Measurements from ENCODE around the gene FBXO47. TPM values are rescaled to one million over a fixed set of nuclear protein-coding genes. Genes with fewer than 3 reads are reported as not detected.

Gene FBXO47
- total RNA-seq, 1 donor from 2014 or later: not detected

DNA sequence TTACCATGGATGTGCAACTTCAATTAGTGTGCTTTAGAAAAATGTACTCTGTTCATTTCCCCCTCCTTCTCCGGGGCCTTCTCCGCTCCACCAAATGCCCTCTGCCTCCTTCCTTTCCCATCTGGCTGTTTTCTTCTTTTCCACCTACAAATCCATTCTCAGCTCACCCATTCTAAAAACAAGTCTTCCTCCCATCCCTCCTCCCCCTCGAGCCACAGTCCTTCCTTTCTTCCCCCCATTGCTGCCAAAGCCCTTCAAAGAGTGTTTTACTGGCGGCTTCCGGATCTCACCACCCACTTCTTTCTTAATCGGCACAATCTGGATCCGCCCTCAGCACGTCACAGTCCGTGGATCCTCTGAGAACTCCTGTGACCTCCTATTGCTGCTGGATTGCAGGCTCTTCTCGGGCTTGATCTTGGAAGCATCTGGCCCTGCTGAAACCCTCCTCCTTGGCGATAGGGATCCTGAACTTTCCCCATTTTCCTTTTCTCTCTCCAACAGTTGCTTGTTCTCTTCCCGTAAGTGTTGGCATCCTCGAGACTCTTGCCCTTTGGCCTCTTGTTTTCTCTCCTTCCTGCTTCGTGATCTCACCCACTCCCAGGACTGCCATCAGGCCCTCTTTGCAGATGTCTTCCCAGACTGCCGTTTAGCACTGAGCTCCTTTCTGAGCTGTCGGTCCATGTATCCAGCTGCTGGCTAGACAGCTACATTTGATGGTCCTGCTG is 36.0 kb upstream of the FBXO47 start:
- no peaks in the 10 kb centered on the region for H4K20me1 ChIP-seq (ENCODE audit: low read depth)
- no peak overlapping the region for H3K27ac Mint-ChIP-seq
- no peaks in the 10 kb centered on the region for H3K9me3 ChIP-seq (ENCODE audit: low read depth)
- H3K9me3 Mint-ChIP-seq: peaks cover 8% of the 10 kb centered on the region
- no peak overlapping the region for H3K9ac ChIP-seq
- no peaks in the 10 kb centered on the region for H3K79me2 ChIP-seq (ENCODE audit: low read depth)
- peak overlapping the region; percentile 57 for H2AFZ ChIP-seq (replicated peaks)
- H3F3A ChIP-seq (ENCODE audit: low read depth): no peaks in the 10 kb centered on the region
- H3K4me3 Mint-ChIP-seq: no peak overlapping the region
- no peak overlapping the region for H3K4me2 ChIP-seq
- no peak for DNase-seq (ENCODE audit: low spot score)
- peaks cover 9% of the 10 kb centered on the region for H3K27me3 Mint-ChIP-seq (ENCODE audit: insufficient read depth, low read depth)
- no peaks in the 10 kb centered on the region for H3K4me1 ChIP-seq
- H3K4me1 Mint-ChIP-seq: no peaks in the 10 kb centered on the region
- TF ChIP-seq EZH2 (IDR thresholded peaks at IDR 0.05) (no peak), CTCF (IDR thresholded peaks at IDR 0.05) (no peak), EZH2phosphoT487 (IDR thresholded peaks at IDR 0.05) (no peak)
- no peak overlapping the region for H3K27ac ChIP-seq
- H3K36me3 Mint-ChIP-seq: no peaks in the 10 kb centered on the region
- H3K4me3 ChIP-seq: no peak overlapping the region
- no peaks in the 10 kb centered on the region for H3K36me3 ChIP-seq
- H3K27me3 ChIP-seq: no peaks in the 10 kb centered on the region

DNA sequence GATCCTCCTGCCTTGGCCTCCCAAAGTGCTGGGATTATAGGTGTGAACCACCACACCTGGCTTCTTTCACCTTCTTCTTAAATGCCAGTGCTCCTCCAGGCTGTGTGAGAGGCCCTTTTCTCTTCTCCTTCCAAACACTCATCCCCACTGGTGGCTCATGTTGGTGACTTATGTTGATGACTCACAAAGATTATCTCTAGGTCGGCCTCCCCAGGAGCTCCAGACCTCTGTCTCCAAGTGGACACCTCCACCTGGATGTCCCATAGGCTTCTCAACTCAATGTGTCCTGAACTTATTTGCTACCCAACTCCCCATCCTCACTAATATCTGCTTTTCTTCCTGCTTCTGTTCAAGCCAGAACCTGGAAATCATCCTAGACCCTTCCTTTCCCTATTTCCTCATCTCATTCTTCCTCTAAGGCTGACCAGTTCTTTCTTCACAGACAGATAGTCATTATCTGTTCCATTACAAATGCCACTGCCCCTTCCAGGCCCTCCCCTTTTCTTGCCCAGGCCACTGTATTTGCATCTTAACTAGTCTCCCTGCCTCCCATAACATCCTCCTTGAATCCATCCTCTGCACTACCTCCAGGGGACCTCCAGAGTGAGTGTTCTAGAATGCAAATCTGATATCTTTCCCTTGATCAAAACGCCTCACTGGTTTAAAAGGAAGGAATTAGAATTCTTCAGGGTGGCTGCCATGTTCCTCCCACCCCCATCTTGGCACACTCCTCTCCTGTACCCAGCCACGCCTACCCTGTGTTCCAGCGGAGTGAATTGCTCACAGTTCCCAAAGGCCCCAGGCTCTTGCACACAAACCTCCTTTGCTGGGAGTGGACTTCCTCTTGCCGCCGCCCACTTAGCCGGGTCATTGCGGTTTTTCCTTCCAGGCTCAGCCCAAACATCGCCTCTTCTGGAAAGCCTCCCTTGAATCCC is 34.8 kb upstream of the FBXO47 start:
- Histone ChIP-seq H3K4me3 (no peak overlapping the region), H3K27ac (no peak overlapping the region), H4K20me1 (ENCODE audit: low read depth) (no peaks in the 10 kb centered on the region), H3K79me2 (ENCODE audit: low read depth) (no peaks in the 10 kb centered on the region), H2AFZ (replicated peaks) (peak overlapping the region; percentile 54), H3K4me2 (no peak overlapping the region), H3F3A (ENCODE audit: low read depth) (no peaks in the 10 kb centered on the region), H3K36me3 (no peaks in the 10 kb centered on the region), H3K27me3 (no peaks in the 10 kb centered on the region), H3K9me3 (ENCODE audit: low read depth) (peaks cover 4% of the 10 kb centered on the region), H3K9ac (no peak overlapping the region), H3K4me1 (no peaks in the 10 kb centered on the region)
- no peaks in the 10 kb centered on the region for H3K36me3 Mint-ChIP-seq
- H3K9me3 Mint-ChIP-seq: peaks cover 15% of the 10 kb centered on the region
- H3K4me1 Mint-ChIP-seq: no peaks in the 10 kb centered on the region
- no peak for TF ChIP-seq CTCF (IDR thresholded peaks at IDR 0.05)
- no peak for TF ChIP-seq EZH2phosphoT487 (IDR thresholded peaks at IDR 0.05)
- TF ChIP-seq EZH2 (IDR thresholded peaks at IDR 0.05): no peak
- peaks cover 9% of the 10 kb centered on the region for H3K27me3 Mint-ChIP-seq (ENCODE audit: insufficient read depth, low read depth)
- no peak overlapping the region for H3K27ac Mint-ChIP-seq
- H3K4me3 Mint-ChIP-seq: no peak overlapping the region
- DNase-seq (ENCODE audit: low spot score): no peak

DNA sequence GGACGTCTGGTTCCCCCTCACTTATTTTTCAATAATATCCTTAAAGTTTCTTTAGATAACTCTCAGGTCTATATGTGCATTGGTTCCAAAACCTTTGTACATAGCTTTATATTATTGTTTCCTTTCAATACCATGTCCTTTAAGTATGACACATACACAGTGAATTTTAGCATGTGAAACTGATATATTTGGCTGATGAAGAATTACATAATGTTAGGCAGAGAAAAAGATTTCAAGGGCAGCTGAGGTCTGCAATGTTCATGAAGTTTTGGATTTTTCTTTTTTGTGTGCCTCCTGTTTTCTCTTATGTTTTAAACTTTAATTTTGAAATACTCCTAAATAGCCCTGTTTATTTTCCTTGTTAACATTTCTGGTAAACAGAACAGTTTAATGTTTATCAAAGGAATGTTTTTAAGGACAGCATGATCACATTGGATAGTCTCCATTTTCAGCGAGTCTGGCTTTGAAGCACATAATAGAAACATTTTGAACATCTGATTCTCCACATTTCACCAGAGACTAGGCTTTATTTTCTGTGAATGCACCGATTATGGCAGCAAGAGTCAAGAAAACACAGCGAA is 32.9 kb upstream of the FBXO47 start:
- Mint-ChIP-seq H3K4me3 (no peak overlapping the region), H3K36me3 (no peaks in the 10 kb centered on the region), H3K27ac (no peak overlapping the region), H3K27me3 (ENCODE audit: insufficient read depth, low read depth) (peaks cover 10% of the 10 kb centered on the region), H3K9me3 (peaks cover 27% of the 10 kb centered on the region), H3K4me1 (no peaks in the 10 kb centered on the region)
- Histone ChIP-seq H3K79me2 (ENCODE audit: low read depth) (no peaks in the 10 kb centered on the region), H3K27ac (no peak overlapping the region), H2AFZ (replicated peaks) (no peak overlapping the region), H3F3A (ENCODE audit: low read depth) (no peaks in the 10 kb centered on the region), H3K9ac (no peak overlapping the region), H3K4me1 (no peaks in the 10 kb centered on the region), H4K20me1 (ENCODE audit: low read depth) (no peaks in the 10 kb centered on the region), H3K4me3 (no peak overlapping the region), H3K36me3 (no peaks in the 10 kb centered on the region), H3K27me3 (no peaks in the 10 kb centered on the region), H3K9me3 (ENCODE audit: low read depth) (peaks cover 4% of the 10 kb centered on the region), H3K4me2 (no peak overlapping the region)
- DNase-seq (ENCODE audit: low spot score): no peak
- TF ChIP-seq EZH2 (IDR thresholded peaks at IDR 0.05): no peak
